ENCODE results near the gene DR1. TPM values are rescaled to one million over a fixed set of nuclear protein-coding genes. Genes with fewer than 3 reads are reported as not detected.

The DR1 gene
- total RNA-seq, 3 donors from 2014 or later, result 45.1 to 50.3 (median 47.4) TPM

DNA sequence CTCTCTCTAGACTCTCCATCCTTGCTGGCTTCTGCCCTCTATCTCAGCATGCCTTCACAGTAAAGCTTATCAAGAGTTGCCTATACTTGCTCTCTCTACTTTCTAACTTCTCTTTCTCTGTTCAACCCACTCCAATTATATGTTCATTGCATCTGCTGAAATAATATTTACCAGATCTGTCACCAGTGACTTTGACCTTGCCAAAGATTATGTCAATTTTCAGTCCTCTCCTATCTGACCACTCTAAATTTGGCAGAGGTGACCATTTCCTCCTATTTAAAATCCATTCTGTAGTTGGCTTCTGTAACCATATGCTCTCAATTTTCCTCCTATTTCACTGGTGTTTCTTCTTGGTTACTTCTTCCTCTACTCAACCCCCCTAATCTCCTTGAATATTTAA lies 38.8 kb upstream of the DR1 start:
- intact Hi-C loops (cut with DNase I, micrococcal nuclease), result loop anchor here in 1 of 2 donors (10.0 kb wide), 1 partner anchor 128 kb away; no protein-coding TSS in a partner anchor
- Histone ChIP-seq H3K9me3 (no peaks in the 10 kb centered on the region), H3K4me1 (ENCODE audit: low read depth) (no peaks in the 10 kb centered on the region), H3K4me3 (no peak overlapping the region), H3K36me3 (ENCODE audit: low read depth) (no peaks in the 10 kb centered on the region)
- ATAC-seq (no peak), DNase-seq (no peak)
- TF ChIP-seq, protein P1, sequence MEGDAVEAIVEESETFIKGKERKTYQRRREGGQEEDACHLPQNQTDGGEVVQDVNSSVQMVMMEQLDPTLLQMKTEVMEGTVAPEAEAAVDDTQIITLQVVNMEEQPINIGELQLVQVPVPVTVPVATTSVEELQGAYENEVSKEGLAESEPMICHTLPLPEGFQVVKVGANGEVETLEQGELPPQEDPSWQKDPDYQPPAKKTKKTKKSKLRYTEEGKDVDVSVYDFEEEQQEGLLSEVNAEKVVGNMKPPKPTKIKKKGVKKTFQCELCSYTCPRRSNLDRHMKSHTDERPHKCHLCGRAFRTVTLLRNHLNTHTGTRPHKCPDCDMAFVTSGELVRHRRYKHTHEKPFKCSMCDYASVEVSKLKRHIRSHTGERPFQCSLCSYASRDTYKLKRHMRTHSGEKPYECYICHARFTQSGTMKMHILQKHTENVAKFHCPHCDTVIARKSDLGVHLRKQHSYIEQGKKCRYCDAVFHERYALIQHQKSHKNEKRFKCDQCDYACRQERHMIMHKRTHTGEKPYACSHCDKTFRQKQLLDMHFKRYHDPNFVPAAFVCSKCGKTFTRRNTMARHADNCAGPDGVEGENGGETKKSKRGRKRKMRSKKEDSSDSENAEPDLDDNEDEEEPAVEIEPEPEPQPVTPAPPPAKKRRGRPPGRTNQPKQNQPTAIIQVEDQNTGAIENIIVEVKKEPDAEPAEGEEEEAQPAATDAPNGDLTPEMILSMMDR (IDR thresholded peaks at IDR 0.05), result no peak

DNA sequence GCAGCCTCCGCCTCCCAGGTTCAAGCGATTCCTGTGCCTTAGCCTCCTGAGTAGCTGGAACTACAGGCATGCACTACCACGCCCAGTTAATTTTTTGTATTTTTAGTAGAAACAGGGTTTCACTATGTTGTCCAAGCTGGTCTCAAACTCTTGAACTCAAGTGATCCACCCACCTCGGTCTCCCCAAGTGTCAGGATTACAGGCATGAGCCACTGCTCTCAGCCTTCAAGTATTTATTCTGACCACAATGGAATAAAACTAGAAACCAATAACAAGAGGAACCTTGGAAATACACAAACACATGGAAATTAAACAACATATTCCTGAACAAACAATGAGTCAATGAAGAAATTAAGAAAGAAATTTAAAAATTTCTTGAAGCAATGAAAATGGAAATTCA lies 32.7 kb upstream of the DR1 start:
- intact Hi-C loops (cut with DNase I, micrococcal nuclease), result no loop called here

DNA sequence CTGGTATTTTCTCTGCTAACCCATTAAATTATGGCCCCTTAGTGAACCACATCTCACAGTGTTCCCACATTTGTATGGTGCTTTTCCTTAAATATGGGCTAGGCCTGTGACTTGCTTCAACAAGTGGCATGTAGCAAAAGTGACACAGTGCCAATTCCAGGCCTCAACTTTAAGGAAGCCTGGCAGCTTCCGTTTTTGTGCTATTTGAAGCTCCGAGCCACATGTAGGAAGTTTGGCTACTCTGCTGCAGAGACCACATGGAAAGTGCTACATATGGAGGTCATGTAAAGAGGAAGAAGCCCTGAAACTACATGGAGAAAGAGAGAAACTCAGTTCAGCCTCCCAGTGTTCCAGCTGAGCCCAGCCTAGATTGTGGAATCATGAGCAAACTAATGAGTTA lies 28.5 kb upstream of the DR1 start:
- no peaks in the 10 kb centered on the region for H3K4me1 ChIP-seq (ENCODE audit: low read depth)
- DNase-seq (peak in 1 of 3 donors; percentile 31), ATAC-seq (peak; percentile 7)
- no peaks in the 10 kb centered on the region for H3K36me3 ChIP-seq (ENCODE audit: low read depth)
- no peaks in the 10 kb centered on the region for H3K9me3 ChIP-seq
- intact Hi-C loops (cut with DNase I, micrococcal nuclease), result no loop called here
- no peak overlapping the region for H3K4me3 ChIP-seq
- TF ChIP-seq, protein P1 (IDR thresholded peaks at IDR 0.05), result no peak

More for the DNA sequence above, 32.7 kb upstream of the DR1 start:
- TF ChIP-seq, protein P1 (IDR thresholded peaks at IDR 0.05), result no peak
- Histone ChIP-seq H3K36me3 (ENCODE audit: low read depth) (no peaks in the 10 kb centered on the region), H3K4me3 (no peak overlapping the region), H3K4me1 (ENCODE audit: low read depth) (no peaks in the 10 kb centered on the region), H3K9me3 (no peaks in the 10 kb centered on the region)
- no peak for DNase-seq
- ATAC-seq, result no peak

DNA sequence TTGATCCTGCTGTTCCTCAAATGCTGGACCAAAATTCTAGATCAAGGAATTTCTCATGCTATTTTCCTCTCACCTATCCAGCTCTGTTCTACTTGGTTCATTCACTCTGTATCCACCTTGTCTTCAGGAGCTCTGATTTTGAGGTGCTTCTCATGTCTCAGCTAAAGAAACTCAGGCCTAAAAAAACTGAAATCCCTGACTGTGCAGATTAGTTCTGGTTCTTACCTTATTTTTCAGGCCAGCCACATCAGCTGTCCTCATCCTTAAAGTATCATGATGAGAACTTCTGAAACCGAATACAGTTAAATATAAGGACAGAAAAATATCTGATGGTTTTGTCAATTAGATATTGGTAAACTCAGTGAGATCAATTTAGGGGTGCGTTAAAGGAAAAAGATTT lies 27.8 kb upstream of the DR1 start:
- Histone ChIP-seq H3K4me1 (ENCODE audit: low read depth) (no peaks in the 10 kb centered on the region), H3K4me3 (no peak overlapping the region), H3K36me3 (ENCODE audit: low read depth) (no peaks in the 10 kb centered on the region), H3K9me3 (no peaks in the 10 kb centered on the region)
- ATAC-seq (no peak), DNase-seq (no peak)
- intact Hi-C loops (cut with DNase I, micrococcal nuclease), result no loop called here
- TF ChIP-seq, protein P1 (IDR thresholded peaks at IDR 0.05), result no peak

DNA sequence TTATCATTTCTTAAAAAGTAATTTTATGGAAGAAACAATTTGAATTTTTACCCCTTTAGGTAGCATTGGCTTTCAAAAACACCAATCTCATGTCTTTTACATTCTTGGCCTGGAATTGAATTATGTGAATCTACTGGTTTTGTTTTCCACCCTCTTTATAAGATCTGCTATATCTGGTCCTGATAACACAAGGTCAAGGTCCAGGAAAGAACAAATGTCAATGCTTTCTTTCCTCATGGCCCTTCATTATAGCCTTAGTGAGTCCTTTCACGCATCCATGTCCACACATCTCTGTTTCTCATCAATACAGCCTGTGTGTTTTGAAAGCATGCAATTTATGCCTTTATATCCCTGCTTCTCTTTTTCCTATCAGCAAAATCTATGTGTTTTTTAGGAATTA lies 24.0 kb upstream of the DR1 start:
- DNase-seq, result no peak
- no peak overlapping the region for H3K4me3 ChIP-seq
- no peaks in the 10 kb centered on the region for H3K36me3 ChIP-seq (ENCODE audit: low read depth)
- intact Hi-C loops (cut with DNase I, micrococcal nuclease), result no loop called here
- peak; percentile 60 for ATAC-seq
- H3K9me3 ChIP-seq, result no peaks in the 10 kb centered on the region
- H3K4me1 ChIP-seq (ENCODE audit: low read depth), result peaks cover 2% of the 10 kb centered on the region
- TF ChIP-seq, protein P1 (IDR thresholded peaks at IDR 0.05), result no peak

DNA sequence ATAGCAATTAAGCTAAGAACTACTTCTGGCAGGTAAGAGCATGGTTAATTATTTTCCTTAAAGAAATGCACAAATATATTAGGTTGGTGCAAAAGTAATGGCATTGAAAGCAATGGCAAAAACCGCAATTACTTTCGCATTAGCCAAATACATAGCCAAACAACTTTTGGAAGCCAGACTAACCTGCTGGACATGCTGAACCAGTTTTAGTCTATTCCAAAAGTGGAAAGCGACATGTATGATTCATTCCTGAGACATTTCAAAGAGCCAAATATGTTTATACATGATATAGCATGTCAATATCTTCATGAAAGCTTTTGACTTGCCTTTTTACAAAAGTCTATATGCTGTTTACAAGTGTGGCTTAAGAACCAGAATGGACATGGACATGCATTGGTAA lies 23.4 kb upstream of the DR1 start:
- peaks cover 2% of the 10 kb centered on the region for H3K4me1 ChIP-seq (ENCODE audit: low read depth)
- no peak for ATAC-seq
- H3K4me3 ChIP-seq, result no peak overlapping the region
- no peak for DNase-seq
- intact Hi-C loops (cut with DNase I, micrococcal nuclease), result no loop called here
- TF ChIP-seq, protein P1 (IDR thresholded peaks at IDR 0.05), result no peak
- no peaks in the 10 kb centered on the region for H3K36me3 ChIP-seq (ENCODE audit: low read depth)
- no peaks in the 10 kb centered on the region for H3K9me3 ChIP-seq
